HG03565 (cell line): ENCODE measurements around the gene KRTAP4-6.
"Not testable (repeated sequence)": the region's sequence is repeated elsewhere in the genome, so short reads cannot be mapped to it uniquely, and the experiment has no call there.

Experiments
- ATAC-seq: cut with Tn5 transposase; IDR thresholded peaks from one replicate; pipeline ENCODE4 v1.9.1; 2021; ENCODE audit warnings: mild to moderate bottlenecking, moderate library complexity; ENCODE audit not compliant: unreplicated experiment

The KRTAP4-6 gene

GRCh38 chr17:41147531-41148204 lies 7.3 kb upstream of the KRTAP4-6 start:
- ATAC-seq: no peak

DNA sequence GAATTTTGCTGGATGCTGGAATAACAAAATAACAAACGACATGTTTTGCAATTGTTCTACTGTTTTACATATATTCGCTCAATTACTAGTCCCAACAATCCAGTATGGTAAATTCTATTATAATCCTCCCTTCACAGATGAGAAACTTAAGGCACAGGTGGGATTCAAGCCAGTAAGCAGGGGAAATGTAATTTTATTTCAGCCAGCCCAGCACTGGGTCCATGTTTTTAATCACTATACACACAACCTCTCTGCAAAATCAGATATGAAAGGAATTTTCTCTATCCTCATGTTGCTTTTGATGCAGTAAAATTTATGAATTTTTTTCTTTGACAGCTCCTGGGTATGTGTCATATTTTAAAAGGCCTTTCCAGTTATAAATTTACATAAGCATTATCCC lies 4.9 kb upstream of the KRTAP4-6 start:
- ATAC-seq: no peak

DNA sequence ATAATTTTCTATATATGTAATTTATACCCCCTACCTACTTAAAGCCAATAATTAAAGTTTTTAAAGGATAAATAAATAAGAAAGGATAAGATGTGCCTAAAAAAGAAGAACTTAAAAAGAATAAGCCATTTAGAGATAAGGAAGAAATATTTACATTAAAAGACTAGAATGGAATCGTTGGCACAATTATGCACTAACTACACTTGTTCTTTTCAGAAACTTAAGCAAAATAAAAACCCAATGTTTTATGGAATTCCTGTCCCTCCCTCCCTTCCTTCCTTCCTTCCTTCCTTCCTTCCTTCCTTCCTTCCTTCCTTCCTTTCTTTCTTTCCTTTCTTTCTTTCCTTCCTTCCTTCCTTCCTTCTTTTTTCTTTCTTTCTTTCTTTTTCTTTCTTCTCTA lies 4.5 kb upstream of the KRTAP4-6 start:
- no peak for ATAC-seq

DNA sequence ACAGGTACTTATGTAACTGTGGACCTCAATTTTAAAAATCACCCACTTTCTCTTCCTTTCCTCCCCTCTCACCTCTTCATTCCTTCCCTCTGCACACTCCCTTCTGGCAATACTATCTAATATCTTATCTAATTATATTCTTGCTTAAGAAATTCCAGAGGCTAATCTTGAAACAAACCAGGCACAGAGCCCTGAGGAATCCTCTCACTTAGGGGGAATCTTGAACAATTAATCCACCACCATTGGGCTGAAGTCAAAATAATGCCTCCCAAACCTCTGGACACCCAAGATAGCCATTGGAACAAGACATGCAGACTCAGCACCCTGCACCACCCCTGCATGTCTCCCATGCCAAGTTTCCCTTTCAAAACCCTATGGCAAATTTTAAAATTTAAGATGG lies 1.0 kb upstream of the KRTAP4-6 start:
- no peak for ATAC-seq

DNA sequence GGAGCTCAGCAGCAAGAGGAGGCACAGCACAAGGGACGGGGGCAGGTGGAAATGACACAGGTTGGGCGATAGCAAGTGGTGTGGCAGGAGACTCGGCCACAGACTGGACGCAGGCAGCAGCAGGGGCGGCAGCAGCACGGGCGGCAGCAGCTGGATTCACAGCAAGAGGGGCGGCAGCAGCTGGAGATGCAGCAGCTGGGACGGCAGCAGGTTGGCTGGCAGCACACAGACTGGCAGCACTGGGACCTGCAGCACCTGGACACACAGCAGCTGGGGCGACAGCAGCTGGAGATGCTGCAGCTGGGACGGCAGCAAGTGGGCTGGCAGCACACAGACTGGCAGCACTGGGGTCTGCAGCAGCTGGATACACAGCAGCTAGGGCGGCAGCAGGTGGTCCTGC lies 479 bp downstream of the KRTAP4-6 start:
- ATAC-seq: not testable (repeated sequence)

- no peak for ATAC-seq
These were observed 6.2 kb downstream of the KRTAP4-6 start for GRCh38 chr17:41133880-41134735.

DNA sequence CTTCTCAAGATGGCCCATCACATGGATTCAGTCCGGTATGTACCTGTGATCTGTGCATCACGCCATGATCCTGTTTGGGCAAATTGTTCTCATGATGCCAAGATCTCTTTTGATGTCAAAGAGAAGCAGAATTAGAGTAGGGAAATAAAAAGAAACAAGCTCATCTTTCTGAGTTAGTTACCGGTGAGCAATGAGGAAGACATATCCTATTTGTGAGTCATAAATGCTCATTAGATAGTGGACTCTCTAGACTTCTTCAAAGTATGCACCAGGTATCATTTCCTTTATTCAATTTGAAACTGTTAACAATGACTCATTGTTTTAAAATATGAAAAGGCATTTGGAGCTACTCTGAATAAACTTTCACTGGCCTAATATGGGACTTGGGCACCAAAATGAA lies 8.4 kb downstream of the KRTAP4-6 start:
- no peak for ATAC-seq

- no peak for ATAC-seq
These were observed 13.0 kb downstream of the KRTAP4-6 start for GRCh38 chr17:41127371-41127770.

DNA sequence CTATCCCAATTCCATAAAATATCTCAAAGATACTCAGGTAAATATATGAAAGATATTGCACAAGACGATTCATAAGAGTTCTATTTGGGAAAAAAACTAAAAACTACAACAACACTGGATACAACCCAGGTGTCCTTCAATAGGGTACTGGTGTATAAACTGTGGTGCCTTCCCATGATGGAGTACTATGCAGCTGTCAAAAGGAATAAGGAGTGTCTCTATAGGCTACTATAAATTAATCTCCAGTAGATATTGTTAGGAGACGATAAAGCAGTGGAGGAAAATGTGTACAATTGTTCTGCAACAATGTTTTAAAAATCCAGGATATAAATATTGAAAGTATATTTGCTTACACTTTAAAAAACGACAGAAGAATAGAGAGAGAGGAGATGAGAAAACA lies 13.9 kb downstream of the KRTAP4-6 start:
- ATAC-seq: no peak

DNA sequence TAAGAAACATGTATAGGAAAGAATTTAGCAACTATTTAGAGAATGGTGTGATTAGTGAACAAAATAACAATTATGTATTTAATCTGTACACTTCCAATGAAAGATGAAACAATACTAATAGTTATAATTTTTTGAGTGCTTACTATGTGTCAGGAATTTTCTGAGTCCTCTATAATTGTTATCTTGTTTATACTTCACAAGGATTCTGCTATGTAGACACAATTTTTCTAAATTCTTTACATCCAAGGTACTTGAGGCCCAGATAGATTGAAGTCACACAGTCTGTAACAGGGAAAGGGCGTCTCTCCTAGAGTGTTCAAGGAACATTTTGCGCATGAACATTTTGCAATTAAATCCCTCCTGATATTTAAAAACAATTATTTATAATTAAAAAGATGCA lies 15.3 kb downstream of the KRTAP4-6 start:
- ATAC-seq: no peak

DNA sequence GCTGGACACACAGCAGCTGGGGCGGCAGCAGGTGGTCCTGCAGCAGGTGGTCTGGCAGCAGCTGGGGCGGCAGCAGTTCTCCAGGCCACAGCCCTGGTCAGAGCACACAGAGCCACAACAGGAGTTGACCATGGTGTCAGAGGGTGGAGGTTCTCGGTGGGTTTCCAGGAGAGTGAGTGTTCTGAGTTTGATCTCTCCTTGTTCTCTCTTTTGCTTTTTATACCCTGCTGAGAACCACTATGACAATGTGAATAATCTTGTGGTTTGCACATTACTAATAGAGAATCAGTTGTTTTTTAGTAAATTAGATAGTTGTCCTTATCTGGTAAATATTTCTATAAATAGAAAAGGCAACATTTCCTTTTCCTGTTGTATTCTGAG lies 16.4 kb downstream of the KRTAP4-6 start, which contains the start of gene KRTAP4-12:
Gene KRTAP4-12 (minus strand): TSS at position 192 of the 381 bp plus-strand sequence. CDS start 60 bp downstream, at position 132.
- ATAC-seq: not testable (repeated sequence)

DNA sequence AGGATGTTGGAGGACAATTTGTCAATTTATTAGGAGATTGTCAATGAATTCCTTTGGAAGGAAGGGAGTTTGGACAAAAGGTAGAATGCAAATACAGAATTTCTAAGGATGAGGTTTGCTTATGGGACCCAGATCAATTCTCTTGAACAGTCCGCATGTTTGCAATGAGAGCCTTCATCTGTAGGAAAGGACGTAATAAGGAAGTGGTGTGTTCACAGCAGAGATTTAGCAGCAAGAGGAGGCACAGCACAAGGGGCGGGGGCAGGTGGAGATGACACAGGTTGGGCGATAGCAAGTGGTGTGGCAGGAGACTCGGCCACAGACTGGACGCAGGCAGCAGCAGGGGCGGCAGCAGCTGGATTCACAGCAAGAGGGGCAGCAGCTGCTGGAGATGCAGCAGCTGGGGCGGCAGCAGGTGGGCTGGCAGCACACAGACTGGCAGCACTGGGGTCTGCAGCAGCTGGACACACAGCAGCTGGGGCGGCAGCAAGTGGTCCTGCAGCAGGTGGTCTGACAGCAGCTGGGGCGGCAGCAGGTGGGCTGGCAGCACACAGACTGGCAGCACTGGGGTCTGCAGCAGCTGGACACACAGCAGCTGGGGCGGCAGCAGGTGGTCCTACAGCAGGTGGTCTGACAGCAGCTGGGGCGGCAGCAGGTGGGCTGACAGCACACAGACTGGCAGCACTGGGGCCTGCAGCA lies 16.9 kb downstream of the KRTAP4-6 start:
- not testable (repeated sequence) for ATAC-seq

GRCh38 chr17:41121742-41122141 lies 18.6 kb downstream of the KRTAP4-6 start:
- no peak for ATAC-seq

GRCh38 chr17:41119696-41120690 lies 20.4 kb downstream of the KRTAP4-6 start:
- ATAC-seq: not testable (repeated sequence)

GRCh38 chr17:41118721-41119120 lies 21.6 kb downstream of the KRTAP4-6 start:
- ATAC-seq: no peak

DNA sequence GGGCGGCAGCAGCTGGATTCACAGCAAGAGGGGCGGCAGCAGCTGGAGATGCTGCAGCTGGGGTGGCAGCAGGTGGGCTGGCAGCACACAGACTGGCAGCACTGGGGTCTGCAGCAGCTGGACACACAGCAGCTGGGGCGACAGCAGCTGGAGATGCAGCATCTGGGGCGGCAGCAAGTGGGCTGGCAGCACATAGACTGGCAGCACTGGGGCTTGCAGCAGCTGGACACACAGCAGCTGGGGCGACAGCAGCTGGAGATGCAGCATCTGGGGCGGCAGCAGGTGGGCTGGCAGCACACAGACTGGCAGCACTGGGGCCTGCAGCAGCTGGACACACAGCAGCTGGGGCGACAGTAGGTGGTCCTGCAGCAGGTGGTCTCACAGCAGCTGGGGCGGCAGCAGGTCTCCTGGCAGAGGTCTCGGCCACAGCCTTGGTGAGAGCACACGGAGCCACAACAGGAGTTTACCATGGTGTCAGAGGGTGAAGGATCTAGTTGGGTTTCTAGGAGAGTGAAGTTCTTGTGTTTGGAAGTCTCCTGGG lies 22.4 kb downstream of the KRTAP4-6 start, which contains the start of gene KRTAP4-11:
Gene KRTAP4-11 (minus strand): TSS at position 528 of the 541 bp plus-strand sequence. CDS start 58 bp downstream, at position 470.
- ATAC-seq: not testable (repeated sequence)

DNA sequence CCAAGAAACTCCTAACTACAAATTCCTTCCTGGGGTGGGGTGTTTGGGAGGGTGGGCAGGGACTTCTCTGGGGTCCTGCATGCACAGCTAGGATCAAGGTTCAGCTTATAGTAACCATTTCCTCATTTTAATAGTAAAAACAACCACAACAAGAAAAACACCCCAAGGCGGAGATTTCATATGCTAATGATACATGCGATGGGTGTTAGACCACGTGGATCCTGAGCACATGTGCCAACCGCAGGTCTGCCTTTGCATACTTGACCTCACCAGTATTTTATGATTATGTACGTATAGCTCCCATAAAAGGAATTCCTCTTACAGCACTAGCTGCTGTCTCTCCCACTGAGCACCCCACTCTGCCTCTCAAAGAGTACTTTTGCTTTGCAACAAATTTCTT lies 24.0 kb downstream of the KRTAP4-6 start:
- ATAC-seq: no peak

GRCh38 chr17:41111151-41111885 lies 29.0 kb downstream of the KRTAP4-6 start:
- ATAC-seq: no peak

GRCh38 chr17:41108728-41109386 lies 31.5 kb downstream of the KRTAP4-6 start:
- ATAC-seq: not testable (repeated sequence)
